ENCODE data around the gene ROBO2. TPM values are rescaled to one million over a fixed set of nuclear protein-coding genes. Genes with fewer than 3 reads are reported as not detected.

ROBO2 gene
- polyA plus RNA-seq, 1 experiment = 1.6 TPM

DNA sequence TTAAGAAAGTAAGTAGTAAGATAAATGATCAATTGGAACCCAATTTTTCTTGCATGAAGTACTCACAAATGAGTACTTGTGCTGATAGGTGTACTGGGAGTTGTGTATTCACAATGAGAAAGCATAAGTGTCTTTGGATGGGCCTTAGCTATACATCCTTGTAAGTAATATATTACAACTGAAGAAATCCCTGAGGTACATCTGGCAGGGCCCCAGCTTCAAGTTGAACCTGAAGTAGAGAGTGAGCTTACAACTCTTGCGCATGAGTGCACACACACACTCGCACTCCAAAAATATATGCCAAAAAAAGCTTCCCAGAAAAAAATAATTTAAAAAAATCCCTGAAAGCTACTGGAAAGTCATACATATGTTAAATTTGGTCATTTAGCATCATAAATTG is 222.5 kb downstream of the ROBO2 start:
- ChIA-PET POLR2A (interaction anchor here (0.5 kb wide), 1 partner anchor 1621 kb away, joined by 3 read pairs; no protein-coding TSS in a partner anchor), CTCF (interaction anchor here (0.8 to 1.2 kb wide), 2 partner anchors 12 to 553 kb away, joined by 3 read pairs; no protein-coding TSS in a partner anchor)
- H3K4me3 ChIP-seq (ENCODE audit: low read depth, low read length) = no peak overlapping the region
- H3K27me3 ChIP-seq (ENCODE audit: control insufficient read depth, insufficient read depth, low read length) = no peaks in the 10 kb centered on the region
- H3K36me3 ChIP-seq (ENCODE audit: control insufficient read depth, insufficient read depth, low read length) = no peaks in the 10 kb centered on the region
- no peak for TF ChIP-seq CTCF (IDR thresholded peaks at IDR 0.05; ENCODE audit: insufficient read depth, low read depth, low read length)
- DNase-seq (ENCODE audit: low read depth) = no peak

GRCh38 chr3:77267589-77267988 is 227.7 kb downstream of the ROBO2 start:
- no peak for DNase-seq (ENCODE audit: low read depth)
- ChIA-PET CTCF (no interaction called here), POLR2A (no interaction called here)
- no peak for TF ChIP-seq CTCF (IDR thresholded peaks at IDR 0.05; ENCODE audit: insufficient read depth, low read depth, low read length)
- no peaks in the 10 kb centered on the region for H3K27me3 ChIP-seq (ENCODE audit: control insufficient read depth, insufficient read depth, low read length)
- no peak overlapping the region for H3K4me3 ChIP-seq (ENCODE audit: low read depth, low read length)
- no peaks in the 10 kb centered on the region for H3K36me3 ChIP-seq (ENCODE audit: control insufficient read depth, insufficient read depth, low read length)

DNA sequence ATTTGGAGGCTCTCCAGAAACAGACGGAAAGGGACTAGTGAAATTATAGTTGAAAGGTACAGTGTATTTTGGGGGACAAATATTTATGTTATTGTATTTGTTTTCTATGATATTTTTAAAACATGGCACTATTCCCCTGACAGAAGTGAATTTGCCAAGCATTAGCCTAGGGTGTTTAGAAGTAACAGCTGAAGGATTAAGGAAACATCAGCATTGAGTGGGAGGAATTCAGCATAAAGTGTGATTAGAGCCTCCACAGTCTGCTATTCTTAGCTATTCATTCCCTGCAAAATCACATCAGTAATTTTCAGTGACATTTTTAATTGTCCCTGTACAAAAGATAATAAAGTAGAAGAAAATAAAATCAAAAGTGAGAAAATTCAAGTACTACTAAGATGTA is 231.4 kb downstream of the ROBO2 start:
- H3K27me3 ChIP-seq (ENCODE audit: control insufficient read depth, insufficient read depth, low read length) = no peaks in the 10 kb centered on the region
- no peak for DNase-seq (ENCODE audit: low read depth)
- CTCF ChIA-PET = no interaction called here
- no peak for TF ChIP-seq CTCF (IDR thresholded peaks at IDR 0.05; ENCODE audit: insufficient read depth, low read depth, low read length)
- POLR2A ChIA-PET = no interaction called here
- H3K36me3 ChIP-seq (ENCODE audit: control insufficient read depth, insufficient read depth, low read length) = no peaks in the 10 kb centered on the region
- H3K4me3 ChIP-seq (ENCODE audit: low read depth, low read length) = no peak overlapping the region

GRCh38 chr3:77271711-77272110 is 231.8 kb downstream of the ROBO2 start:
- Histone ChIP-seq H3K27me3 (ENCODE audit: control insufficient read depth, insufficient read depth, low read length) (no peaks in the 10 kb centered on the region), H3K36me3 (ENCODE audit: control insufficient read depth, insufficient read depth, low read length) (no peaks in the 10 kb centered on the region), H3K4me3 (ENCODE audit: low read depth, low read length) (no peak overlapping the region)
- ChIA-PET CTCF (no interaction called here), POLR2A (no interaction called here)
- no peak for TF ChIP-seq CTCF (IDR thresholded peaks at IDR 0.05; ENCODE audit: insufficient read depth, low read depth, low read length)
- no peak for DNase-seq (ENCODE audit: low read depth)

DNA sequence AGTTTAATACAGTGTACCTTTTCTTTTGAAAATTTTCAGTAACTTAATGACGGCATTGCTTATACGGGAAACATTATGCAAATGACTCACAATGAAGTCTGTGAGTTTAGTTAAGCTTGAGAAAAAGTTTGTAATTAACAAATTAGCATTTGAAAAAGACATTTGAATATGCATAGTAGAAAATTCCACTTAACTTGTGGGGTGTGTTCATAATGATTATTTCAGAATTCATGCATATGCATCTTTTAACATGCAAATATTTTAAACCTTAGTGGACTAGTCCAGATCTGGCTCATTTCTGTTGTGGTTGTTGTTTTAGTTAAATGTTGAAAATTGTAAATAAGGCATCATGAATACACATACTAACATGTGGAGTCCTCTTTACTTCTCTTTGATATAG is 239.4 kb downstream of the ROBO2 start:
- POLR2A ChIA-PET = no interaction called here
- DNase-seq (ENCODE audit: low read depth) = no peak
- no peaks in the 10 kb centered on the region for H3K36me3 ChIP-seq (ENCODE audit: control insufficient read depth, insufficient read depth, low read length)
- TF ChIP-seq CTCF (IDR thresholded peaks at IDR 0.05; ENCODE audit: insufficient read depth, low read depth, low read length) = no peak
- CTCF ChIA-PET = no interaction called here
- no peak overlapping the region for H3K4me3 ChIP-seq (ENCODE audit: low read depth, low read length)
- no peaks in the 10 kb centered on the region for H3K27me3 ChIP-seq (ENCODE audit: control insufficient read depth, insufficient read depth, low read length)

Data from BJ (cell line).